ENCODE results near the gene RBP4.
"Not testable (repeated sequence)": the region's sequence is repeated elsewhere in the genome, so short reads cannot be mapped to it uniquely, and the experiment has no call there.

Gene RBP4

GRCh38 chr10:93550606-93551005 lies 50.4 kb downstream of the RBP4 start:
- TF ChIP-seq OSR1 (CRISPR knock-in tag; IDR thresholded peaks at IDR 0.05) (no peak), CSDC2 (CRISPR knock-in tag; IDR thresholded peaks at IDR 0.05) (no peak), ZFP30 (CRISPR knock-in tag; IDR thresholded peaks at IDR 0.05) (no peak), ZC3H10 (CRISPR knock-in tag; IDR thresholded peaks at IDR 0.05) (no peak), ZNF8 (CRISPR knock-in tag; IDR thresholded peaks at IDR 0.05) (no peak), RARB (CRISPR knock-in tag; IDR thresholded peaks at IDR 0.05) (no peak), SNAI2 (CRISPR knock-in tag; IDR thresholded peaks at IDR 0.05) (no peak), GLIS3 (CRISPR knock-in tag; IDR thresholded peaks at IDR 0.05) (no peak), ZNF70 (CRISPR knock-in tag; IDR thresholded peaks at IDR 0.05) (no peak), ZNF565 (CRISPR knock-in tag; conservative IDR thresholded peaks at IDR 0.05; ENCODE audit: low read depth) (no peak)
- TF ChIP-seq, protein P1, sequence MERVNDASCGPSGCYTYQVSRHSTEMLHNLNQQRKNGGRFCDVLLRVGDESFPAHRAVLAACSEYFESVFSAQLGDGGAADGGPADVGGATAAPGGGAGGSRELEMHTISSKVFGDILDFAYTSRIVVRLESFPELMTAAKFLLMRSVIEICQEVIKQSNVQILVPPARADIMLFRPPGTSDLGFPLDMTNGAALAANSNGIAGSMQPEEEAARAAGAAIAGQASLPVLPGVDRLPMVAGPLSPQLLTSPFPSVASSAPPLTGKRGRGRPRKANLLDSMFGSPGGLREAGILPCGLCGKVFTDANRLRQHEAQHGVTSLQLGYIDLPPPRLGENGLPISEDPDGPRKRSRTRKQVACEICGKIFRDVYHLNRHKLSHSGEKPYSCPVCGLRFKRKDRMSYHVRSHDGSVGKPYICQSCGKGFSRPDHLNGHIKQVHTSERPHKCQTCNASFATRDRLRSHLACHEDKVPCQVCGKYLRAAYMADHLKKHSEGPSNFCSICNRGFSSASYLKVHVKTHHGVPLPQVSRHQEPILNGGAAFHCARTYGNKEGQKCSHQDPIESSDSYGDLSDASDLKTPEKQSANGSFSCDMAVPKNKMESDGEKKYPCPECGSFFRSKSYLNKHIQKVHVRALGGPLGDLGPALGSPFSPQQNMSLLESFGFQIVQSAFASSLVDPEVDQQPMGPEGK (CRISPR knock-in tag; IDR thresholded peaks at IDR 0.05; ENCODE audit: borderline replicate concordance): no peak

GRCh38 chr10:93548376-93549071 lies 52.5 kb downstream of the RBP4 start:
- ATAC-seq: peak; percentile 53
- TF ChIP-seq, protein P2, sequence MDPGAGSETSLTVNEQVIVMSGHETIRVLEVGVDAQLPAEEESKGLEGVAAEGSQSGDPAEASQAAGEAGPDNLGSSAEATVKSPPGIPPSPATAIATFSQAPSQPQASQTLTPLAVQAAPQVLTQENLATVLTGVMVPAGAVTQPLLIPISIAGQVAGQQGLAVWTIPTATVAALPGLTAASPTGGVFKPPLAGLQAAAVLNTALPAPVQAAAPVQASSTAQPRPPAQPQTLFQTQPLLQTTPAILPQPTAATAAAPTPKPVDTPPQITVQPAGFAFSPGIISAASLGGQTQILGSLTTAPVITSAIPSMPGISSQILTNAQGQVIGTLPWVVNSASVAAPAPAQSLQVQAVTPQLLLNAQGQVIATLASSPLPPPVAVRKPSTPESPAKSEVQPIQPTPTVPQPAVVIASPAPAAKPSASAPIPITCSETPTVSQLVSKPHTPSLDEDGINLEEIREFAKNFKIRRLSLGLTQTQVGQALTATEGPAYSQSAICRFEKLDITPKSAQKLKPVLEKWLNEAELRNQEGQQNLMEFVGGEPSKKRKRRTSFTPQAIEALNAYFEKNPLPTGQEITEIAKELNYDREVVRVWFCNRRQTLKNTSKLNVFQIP (CRISPR knock-in tag; IDR thresholded peaks at IDR 0.05; ENCODE audit: borderline replicate concordance, low read depth): no peak
- TF ChIP-seq CSDC2 (CRISPR knock-in tag; IDR thresholded peaks at IDR 0.05) (no peak), GLIS3 (CRISPR knock-in tag; IDR thresholded peaks at IDR 0.05) (no peak), ISL1 (CRISPR knock-in tag; IDR thresholded peaks at IDR 0.05) (peak; percentile 89), CREB5 (CRISPR knock-in tag; IDR thresholded peaks at IDR 0.05; ENCODE audit: low read depth) (no peak), ESRRG (CRISPR knock-in tag; IDR thresholded peaks at IDR 0.05) (no peak)

More at GRCh38 chr10:93550606-93551005, 50.4 kb downstream of the RBP4 start:
- no peak for ATAC-seq

GRCh38 chr10:93547522-93547921 lies 53.5 kb downstream of the RBP4 start:
- ATAC-seq: no peak
- TF ChIP-seq TOX (CRISPR knock-in tag; IDR thresholded peaks at IDR 0.05; ENCODE audit: borderline replicate concordance) (no peak), TCF4 (CRISPR knock-in tag; IDR thresholded peaks at IDR 0.05; ENCODE audit: borderline replicate concordance) (no peak), PPARA (CRISPR knock-in tag; IDR thresholded peaks at IDR 0.05; ENCODE audit: borderline replicate concordance) (no peak), ESRRG (CRISPR knock-in tag; IDR thresholded peaks at IDR 0.05) (no peak), ZNF8 (CRISPR knock-in tag; IDR thresholded peaks at IDR 0.05) (no peak), SNAI2 (CRISPR knock-in tag; IDR thresholded peaks at IDR 0.05) (no peak), RARB (CRISPR knock-in tag; IDR thresholded peaks at IDR 0.05) (no peak), ZFP30 (CRISPR knock-in tag; IDR thresholded peaks at IDR 0.05) (no peak), ZFP3 (CRISPR knock-in tag; IDR thresholded peaks at IDR 0.05) (no peak), ARNTL (CRISPR knock-in tag; IDR thresholded peaks at IDR 0.05; ENCODE audit: borderline replicate concordance, low read depth) (no peak), BACH2 (CRISPR knock-in tag; IDR thresholded peaks at IDR 0.05; ENCODE audit: borderline replicate concordance) (no peak), ZNF565 (CRISPR knock-in tag; conservative IDR thresholded peaks at IDR 0.05; ENCODE audit: low read depth) (no peak), ZC3H10 (CRISPR knock-in tag; IDR thresholded peaks at IDR 0.05) (no peak)
- TF ChIP-seq, protein P3, sequence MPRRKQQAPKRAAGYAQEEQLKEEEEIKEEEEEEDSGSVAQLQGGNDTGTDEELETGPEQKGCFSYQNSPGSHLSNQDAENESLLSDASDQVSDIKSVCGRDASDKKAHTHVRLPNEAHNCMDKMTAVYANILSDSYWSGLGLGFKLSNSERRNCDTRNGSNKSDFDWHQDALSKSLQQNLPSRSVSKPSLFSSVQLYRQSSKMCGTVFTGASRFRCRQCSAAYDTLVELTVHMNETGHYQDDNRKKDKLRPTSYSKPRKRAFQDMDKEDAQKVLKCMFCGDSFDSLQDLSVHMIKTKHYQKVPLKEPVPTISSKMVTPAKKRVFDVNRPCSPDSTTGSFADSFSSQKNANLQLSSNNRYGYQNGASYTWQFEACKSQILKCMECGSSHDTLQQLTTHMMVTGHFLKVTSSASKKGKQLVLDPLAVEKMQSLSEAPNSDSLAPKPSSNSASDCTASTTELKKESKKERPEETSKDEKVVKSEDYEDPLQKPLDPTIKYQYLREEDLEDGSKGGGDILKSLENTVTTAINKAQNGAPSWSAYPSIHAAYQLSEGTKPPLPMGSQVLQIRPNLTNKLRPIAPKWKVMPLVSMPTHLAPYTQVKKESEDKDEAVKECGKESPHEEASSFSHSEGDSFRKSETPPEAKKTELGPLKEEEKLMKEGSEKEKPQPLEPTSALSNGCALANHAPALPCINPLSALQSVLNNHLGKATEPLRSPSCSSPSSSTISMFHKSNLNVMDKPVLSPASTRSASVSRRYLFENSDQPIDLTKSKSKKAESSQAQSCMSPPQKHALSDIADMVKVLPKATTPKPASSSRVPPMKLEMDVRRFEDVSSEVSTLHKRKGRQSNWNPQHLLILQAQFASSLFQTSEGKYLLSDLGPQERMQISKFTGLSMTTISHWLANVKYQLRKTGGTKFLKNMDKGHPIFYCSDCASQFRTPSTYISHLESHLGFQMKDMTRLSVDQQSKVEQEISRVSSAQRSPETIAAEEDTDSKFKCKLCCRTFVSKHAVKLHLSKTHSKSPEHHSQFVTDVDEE (CRISPR knock-in tag; IDR thresholded peaks at IDR 0.05): no peak
- TF ChIP-seq, protein P1 (CRISPR knock-in tag; IDR thresholded peaks at IDR 0.05; ENCODE audit: borderline replicate concordance): no peak

- ATAC-seq: not testable (repeated sequence)
Measured at GRCh38 chr10:93546995-93547394, 54.0 kb downstream of the RBP4 start.

Data from SK-N-SH treated with all-trans-retinoic acid at 6 μM for 48 hours (cell line).